VCaP (cell line): ENCODE results near the gene FBXW7.

Source experiments
- H3K27ac ChIP-seq: fragments of 450-650 bp; 2 replicates; pipeline ENCODE4 v1.5.1; 2017
- TF ChIP-seq, protein P1 (sequence below): fragments of 450-650 bp; conservative IDR thresholded peaks from 2 replicates; pipeline ENCODE4 v1.5.1; 2017; ENCODE audit warnings: mild to moderate bottlenecking, moderate library complexity

FBXW7 gene

DNA sequence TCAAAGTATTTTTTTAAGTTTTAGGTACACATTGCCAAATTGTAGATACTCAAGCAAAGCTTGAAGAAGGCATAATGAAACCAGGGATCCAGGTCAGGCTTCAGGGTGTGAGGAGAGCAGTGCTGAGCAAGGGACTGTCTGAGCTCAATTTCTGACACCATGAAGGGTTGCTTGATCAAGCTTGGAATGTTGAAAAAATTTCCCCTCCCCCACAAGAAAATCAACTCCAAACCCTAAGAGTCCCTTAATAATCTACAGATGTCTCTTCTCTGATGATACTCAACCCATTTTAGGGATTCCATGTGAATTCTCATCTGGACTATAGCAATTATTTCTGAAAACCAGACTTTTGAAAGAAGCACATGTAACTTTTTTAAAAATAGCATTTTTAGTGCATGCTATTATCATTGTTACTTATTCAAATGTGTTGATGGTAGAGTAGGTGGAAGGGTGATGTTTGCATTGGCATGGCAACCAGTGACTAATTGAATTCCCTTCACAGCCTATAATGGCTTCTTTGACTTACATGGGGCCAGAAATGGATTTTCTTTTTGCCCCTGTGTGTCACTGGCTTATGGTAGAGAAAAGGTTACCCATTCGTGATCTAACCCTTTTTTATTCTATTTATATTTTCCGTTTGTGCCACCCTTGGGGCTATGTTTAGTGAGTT lies 252.0 kb downstream of the FBXW7 start:
- no peak overlapping the region for H3K27ac ChIP-seq
- TF ChIP-seq, protein P1, sequence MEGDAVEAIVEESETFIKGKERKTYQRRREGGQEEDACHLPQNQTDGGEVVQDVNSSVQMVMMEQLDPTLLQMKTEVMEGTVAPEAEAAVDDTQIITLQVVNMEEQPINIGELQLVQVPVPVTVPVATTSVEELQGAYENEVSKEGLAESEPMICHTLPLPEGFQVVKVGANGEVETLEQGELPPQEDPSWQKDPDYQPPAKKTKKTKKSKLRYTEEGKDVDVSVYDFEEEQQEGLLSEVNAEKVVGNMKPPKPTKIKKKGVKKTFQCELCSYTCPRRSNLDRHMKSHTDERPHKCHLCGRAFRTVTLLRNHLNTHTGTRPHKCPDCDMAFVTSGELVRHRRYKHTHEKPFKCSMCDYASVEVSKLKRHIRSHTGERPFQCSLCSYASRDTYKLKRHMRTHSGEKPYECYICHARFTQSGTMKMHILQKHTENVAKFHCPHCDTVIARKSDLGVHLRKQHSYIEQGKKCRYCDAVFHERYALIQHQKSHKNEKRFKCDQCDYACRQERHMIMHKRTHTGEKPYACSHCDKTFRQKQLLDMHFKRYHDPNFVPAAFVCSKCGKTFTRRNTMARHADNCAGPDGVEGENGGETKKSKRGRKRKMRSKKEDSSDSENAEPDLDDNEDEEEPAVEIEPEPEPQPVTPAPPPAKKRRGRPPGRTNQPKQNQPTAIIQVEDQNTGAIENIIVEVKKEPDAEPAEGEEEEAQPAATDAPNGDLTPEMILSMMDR: no peak

DNA sequence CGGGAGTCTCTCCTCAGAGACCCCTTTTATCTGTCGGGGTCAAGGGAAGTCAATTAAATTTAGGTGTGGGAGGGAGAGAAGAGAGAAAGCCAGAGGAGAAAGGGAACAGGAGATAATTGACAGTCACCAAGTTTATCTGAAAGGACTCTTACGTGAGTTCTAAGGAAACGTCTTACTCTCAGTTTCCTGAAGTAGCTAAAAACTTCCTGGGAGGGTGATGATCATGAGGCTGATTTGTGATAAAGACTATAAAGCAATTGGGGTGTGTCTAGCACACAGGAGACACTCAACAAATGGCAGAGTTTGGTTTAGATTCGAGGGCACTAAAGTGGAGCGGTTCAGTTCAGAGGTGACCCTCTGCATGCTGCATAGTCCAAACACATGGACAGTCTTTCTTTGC lies 254.1 kb downstream of the FBXW7 start:
- TF ChIP-seq, protein P1: no peak

DNA sequence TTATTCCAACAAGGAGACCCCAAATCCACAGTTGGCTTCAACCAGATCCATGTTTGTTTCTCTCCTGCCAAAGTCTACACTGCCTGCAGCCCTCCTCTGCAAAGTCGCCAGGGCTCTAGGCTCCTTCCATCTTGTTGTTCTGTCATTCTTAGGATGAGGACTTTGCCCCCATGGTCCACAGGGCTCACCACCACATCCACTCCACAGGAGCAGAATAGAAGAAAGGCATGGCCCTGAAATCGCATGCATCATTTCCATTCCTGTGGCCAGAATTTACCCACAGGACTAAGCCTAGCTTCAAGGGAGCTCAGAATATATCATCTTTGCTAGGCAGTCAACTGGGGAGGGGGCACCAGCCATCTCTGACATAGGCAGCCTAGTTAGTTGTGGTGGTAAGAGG lies 254.7 kb downstream of the FBXW7 start:
- H3K27ac ChIP-seq: no peak overlapping the region
- TF ChIP-seq, protein P1: no peak

More for the DNA sequence above, 254.1 kb downstream of the FBXW7 start:
- H3K27ac ChIP-seq: no peak overlapping the region

DNA sequence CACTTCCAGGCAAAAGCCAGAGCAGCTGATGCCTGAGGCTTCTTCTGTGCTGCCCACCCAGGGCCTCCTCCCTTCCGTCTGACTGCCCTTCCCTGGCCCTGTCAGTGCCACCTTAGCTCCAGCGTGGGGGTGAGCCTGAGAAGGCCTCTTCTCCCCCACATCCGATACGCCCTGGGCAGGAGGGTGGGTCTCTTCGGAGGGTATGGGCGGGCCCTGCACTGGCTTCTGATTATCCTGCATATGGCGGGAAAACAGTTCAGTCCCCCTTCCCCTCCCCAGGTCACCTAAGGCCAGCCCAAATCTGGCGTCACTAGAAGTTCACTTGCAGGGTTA lies 256.7 kb downstream of the FBXW7 start:
- TF ChIP-seq, protein P1: no peak
- peak overlapping the region; percentile 55 for H3K27ac ChIP-seq

DNA sequence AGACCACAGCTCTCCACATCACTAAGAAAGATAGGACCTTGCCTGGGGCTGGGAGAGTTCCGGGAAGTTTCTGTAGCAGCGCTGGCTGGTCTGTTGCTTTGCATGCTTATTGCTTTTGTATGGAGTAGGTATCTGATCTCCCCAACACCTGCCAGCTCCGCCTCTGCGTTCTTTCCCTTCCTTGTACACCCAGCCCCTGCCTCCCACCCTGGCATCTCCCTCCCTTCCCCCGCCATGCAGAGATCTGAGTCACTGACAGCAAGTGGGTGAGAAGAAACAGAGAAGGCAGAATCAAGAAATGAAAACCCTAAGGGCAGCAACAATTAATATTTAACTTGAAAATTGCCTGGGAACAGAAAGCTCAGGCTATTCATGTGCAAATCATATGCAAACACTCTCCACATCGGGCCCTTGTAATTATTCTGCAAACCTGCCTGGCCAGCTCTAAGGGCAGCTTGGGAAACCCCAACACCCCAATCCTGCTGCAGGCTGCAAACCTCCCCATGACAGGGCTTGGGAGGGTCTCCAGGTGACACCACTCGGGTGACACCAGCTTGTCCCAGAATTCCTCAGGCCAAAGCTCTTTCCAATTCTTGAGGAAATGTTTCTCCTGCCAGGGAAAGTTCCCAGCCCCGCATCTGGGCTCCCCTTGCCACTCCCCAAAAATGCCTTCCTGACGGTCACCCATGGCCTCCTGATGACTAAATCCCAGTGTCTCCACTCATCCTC lies 257.2 kb downstream of the FBXW7 start:
- TF ChIP-seq, protein P1: no peak
- H3K27ac ChIP-seq: peak overlapping the region; percentile 55

DNA sequence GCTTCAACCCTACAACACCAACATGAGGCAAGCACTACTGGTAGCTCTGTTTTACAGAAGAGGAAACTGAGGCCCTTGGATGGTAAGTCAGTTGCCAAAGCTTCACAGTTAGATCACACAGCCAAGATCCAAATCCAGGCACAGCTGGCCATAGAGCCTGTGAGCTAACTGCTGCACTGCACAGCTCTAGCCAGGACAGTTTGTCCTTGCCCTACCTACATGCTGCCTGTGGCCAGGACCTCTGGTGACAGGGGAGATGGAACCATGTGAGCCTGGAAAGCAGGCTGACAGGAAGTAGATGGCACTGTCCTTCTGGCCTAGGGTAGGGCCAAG lies 257.8 kb downstream of the FBXW7 start:
- H3K27ac ChIP-seq: peak overlapping the region; percentile 55
- TF ChIP-seq, protein P1: no peak

DNA sequence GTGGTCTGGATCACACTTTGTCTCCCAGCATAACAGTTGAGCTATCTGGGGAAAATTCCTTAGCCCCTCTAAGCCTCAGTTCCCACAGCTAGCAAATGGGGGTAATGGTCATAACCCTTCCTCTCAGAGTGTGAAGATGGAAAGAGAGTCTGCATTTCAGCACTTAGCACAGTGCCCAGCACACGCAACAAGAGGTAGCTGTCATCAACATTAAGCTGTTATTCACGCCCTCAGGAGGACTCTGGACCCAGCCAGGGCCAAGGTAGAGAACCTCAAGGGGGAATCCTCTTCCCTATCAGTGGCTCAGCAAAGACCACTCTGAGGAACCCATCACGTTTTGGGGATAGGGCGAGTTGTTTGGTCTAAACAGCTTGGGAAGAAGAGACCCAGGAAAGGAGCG lies 258.6 kb downstream of the FBXW7 start:
- TF ChIP-seq, protein P1: no peak
- no peak overlapping the region for H3K27ac ChIP-seq
